Stimulated activated CD8-positive, alpha-beta memory T cell treated with anti-CD3 and anti-CD28 coated beads, Interleukin-12 subunit alpha, Interleukin-12 subunit beta, amount 100 ng/mL, for 1 hour (primary cell): ENCODE results near the gene DNA2.
"Not testable (repeated sequence)": the region's sequence is repeated elsewhere in the genome, so short reads cannot be mapped to it uniquely, and the experiment has no call there.

Experiments used
- DNase-seq: peaks from one replicate; pipeline ENCODE4 v3.0.0-alpha.2; 2020; ENCODE audit warnings: low read depth

Gene DNA2

GRCh38 chr10:68449698-68450097, 22.1 kb downstream of the DNA2 start:
- not testable (repeated sequence) for DNase-seq

DNA sequence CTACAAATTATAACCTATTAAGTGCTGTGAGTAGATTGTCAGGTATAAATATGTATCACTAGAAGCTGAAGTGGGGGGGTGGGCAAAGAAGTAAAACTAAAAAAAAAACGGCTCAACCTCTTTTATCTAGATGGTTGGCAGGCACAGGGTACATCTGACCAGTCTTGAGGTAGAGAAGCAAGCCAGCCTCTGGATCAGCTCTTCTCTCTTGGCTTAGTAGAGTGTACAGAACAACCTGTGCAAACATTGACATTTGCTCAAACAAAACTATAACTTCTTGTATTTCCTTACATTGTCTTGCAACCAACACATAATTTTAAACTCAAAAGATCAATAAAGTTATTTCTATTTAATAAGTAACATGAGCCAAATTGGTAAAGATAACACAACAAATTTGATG, 25.6 kb downstream of the DNA2 start:
- no peak for DNase-seq

- DNase-seq = no peak
These were observed 28.8 kb downstream of the DNA2 start for GRCh38 chr10:68442971-68443370.

GRCh38 chr10:68440898-68441297, 30.9 kb downstream of the DNA2 start:
- no peak for DNase-seq

- DNase-seq = no peak
These were observed 36.0 kb downstream of the DNA2 start for GRCh38 chr10:68435803-68436202.

DNA sequence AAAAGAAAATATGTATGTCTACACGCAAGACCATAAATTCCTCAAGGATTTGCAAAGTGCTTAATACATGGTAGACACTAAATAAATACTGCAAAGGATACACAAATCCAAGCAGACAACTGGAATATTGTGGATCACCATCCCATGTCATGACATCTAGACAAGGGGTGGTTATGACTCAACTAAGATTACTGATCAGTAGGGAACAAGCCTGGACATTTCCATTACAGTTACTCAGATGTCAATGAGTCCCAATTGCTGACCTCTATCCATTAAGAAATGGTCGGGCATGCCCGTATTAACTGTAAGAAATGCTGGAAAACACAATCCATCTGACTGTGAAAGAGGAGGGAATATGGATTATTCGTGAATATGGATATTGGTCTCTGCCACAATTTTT, 37.1 kb downstream of the DNA2 start:
- DNase-seq = no peak

GRCh38 chr10:68428396-68429104, 43.2 kb downstream of the DNA2 start:
- no peak for DNase-seq

DNA sequence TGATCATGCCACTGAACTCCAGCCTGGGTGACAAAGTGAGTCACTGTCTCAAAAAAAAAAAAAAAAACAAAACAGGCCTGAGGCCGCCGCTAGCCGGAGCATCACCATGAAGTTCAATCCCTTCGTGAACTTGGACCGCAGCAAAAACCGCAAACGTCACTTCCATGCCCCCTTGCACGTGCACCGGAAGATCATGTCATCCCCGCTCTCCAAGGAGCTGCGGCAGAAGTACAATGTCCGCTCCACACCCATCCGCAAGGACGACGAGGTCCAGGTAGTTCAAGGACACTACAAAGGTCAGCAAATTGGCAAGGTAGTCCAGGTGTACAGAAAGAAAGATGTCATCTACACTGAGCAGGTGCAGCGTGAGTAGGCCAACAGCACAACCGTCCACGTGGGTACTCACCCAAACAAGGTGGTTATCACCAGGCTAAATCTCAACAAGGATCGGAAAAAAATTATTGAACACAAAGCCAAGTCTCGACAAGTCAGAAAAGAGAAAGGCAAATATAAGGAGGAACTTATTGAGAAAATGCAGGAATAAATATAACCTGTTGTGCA, 47.2 kb downstream of the DNA2 start:
- DNase-seq = no peak

DNA sequence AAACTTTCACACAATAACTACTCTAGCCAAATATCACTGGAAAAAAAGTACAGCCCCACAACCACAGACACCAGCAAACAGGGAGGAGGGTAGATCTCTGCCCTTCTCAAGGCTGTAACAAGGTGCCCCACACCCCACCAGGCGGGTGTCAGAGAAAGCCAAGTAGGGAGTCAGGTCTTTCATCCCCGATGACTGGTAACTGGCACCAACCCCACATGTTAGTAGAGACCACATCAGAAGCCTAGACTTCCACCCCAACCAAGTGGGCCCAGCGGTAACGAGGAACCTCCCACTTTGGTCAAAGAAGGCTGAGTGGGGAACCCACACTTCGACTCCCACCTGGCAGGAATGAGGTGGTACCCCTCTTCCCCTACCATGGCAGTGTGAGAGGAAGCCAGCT, 48.3 kb downstream of the DNA2 start:
- peak; percentile 4 for DNase-seq

- DNase-seq = no peak
These were observed 52.4 kb downstream of the DNA2 start for GRCh38 chr10:68419376-68419775.

- DNase-seq = no peak
These were observed 62.8 kb downstream of the DNA2 start for GRCh38 chr10:68408898-68409518.

- peak; percentile 43 for DNase-seq
These were observed 64.8 kb downstream of the DNA2 start, which contains the start of gene RUFY2 for GRCh38 chr10:68406815-68407548. Gene RUFY2 (minus strand): TSS chr10:68407277. CDS start chr10:68407189, 88 bp downstream.

- DNase-seq = no peak
These were observed 65.5 kb downstream of the DNA2 start for GRCh38 chr10:68406111-68406814.

DNA sequence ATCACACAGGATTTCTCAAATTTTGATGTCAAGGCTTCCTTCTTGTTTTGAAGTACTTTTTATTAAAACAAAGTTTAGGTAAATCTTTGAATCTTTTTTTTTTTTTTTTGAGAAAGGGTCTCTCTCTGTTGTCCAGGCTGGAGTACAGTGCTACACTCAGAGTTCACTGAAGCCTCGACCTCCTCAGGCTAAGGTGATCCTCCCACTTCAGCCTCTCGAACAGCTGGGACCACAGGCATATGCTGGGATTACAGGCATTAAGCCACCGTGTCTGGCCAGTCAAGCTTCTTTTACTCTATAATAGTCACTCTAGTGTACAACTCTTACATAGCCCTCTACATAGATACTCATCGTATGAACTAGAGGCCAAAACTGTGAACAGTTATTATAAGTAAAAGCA, 68.1 kb downstream of the DNA2 start:
- DNase-seq = no peak

GRCh38 chr10:68402276-68402675, 69.5 kb downstream of the DNA2 start:
- DNase-seq = no peak

- no peak for DNase-seq
These were observed 74.8 kb downstream of the DNA2 start for GRCh38 chr10:68397005-68397404.

GRCh38 chr10:68385740-68386139, 86.0 kb downstream of the DNA2 start:
- no peak for DNase-seq

- DNase-seq = no peak
These were observed 100.2 kb downstream of the DNA2 start for GRCh38 chr10:68371604-68372003.

- no peak for DNase-seq
These were observed 104.7 kb downstream of the DNA2 start for GRCh38 chr10:68367121-68367520.

DNA sequence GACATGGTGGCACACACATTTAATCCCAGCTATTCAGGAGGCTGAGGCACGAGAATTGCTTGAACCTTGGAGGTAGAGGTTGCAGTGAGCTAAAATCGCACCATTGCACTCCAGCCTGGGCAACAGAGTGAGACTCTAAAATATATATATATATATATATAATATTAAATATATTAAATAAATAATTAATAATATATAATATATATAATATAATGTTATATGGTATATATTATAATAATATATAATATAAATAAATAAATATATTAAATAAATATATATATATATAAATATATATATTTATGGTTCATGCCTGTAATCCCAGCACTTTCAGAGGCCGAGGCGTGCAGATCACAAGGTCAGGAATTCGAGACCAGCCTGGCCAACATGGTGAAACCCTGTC, 105.2 kb downstream of the DNA2 start:
- no peak for DNase-seq

DNA sequence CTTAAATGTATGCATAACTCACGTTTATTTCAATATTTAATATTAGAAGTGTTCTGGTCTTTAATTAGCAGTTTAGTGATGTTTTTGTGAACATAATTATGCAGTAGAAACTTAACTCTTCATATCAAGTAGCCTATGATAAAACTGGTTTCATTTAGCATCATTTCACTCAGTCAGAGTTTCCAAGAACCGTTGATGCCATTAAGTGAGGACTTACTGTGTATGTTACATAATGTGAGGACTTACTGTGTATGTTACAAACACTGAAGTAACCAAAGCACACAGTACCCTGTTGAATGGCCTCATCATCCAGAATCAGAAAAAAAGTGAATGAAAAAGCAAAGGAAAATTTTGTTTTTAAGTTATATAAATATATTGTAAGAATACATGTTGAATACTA, 106.2 kb downstream of the DNA2 start:
- no peak for DNase-seq
